Superior temporal gyrus (tissue), 1 donor: ENCODE results near the gene ROR1.

Source experiments
- DNase-seq: peaks from one replicate; pipeline ENCODE4 v3.0.0-alpha.2; 2016; ENCODE audit errors: extremely low spot score

ROR1 gene

GRCh38 chr1:64228167-64228957 is 454.5 kb downstream of the ROR1 start:
- DNase-seq = no peak

GRCh38 chr1:64229307-64229706 is 455.5 kb downstream of the ROR1 start:
- DNase-seq = no peak
